Activated CD4-positive, alpha-beta T cell treated with anti-CD3 and anti-CD28 coated beads, Interleukin-2, amount 10 ng/mL, durations not matched to agents 24 days and 14 days (primary cell): Measurements from ENCODE around the gene GALM. TPM values are rescaled to one million over a fixed set of nuclear protein-coding genes. Genes with fewer than 3 reads are reported as not detected.
"Not testable (repeated sequence)": the region's sequence is repeated elsewhere in the genome, so short reads cannot be mapped to it uniquely, and the experiment has no call there.

Experiments used
- DNase-seq: peaks from one replicate; pipeline ENCODE4 v3.0.0; 2022
- H3K27ac Mint-ChIP-seq: one replicate; pipeline ENCODE4 v1.8.0; 2022; ENCODE audit warnings: mild to moderate bottlenecking, mixed read lengths
- H3K27me3 Mint-ChIP-seq: one replicate; pipeline ENCODE4 v1.8.0; 2022; ENCODE audit warnings: mixed read lengths
- H3K36me3 Mint-ChIP-seq: one replicate; pipeline ENCODE4 v1.8.0; 2022; ENCODE audit warnings: low read depth, mild to moderate bottlenecking, mixed read lengths
- H3K4me1 Mint-ChIP-seq: one replicate; pipeline ENCODE4 v1.8.0; 2021; ENCODE audit warnings: mixed read lengths
- H3K4me3 Mint-ChIP-seq: one replicate; pipeline ENCODE4 v1.8.0; 2022; ENCODE audit warnings: mild to moderate bottlenecking, moderate library complexity, mixed read lengths
- H3K9me3 Mint-ChIP-seq: one replicate; pipeline ENCODE4 v1.8.0; 2021; ENCODE audit warnings: mixed read lengths
- intact Hi-C: fragments of 100-400 bp; cut with micrococcal nuclease; formaldehyde crosslinking; loops from one replicate; pipeline ENCODE4 v1.15.1; 2023
- total RNA-seq: library from RNA; stranded (reverse); gene quantifications from 2 replicates; pipeline ENCODE4 v1.2.3, GENCODE V29; 2022

The GALM gene
- total RNA-seq, 1 donor from 2014 or later = 57.4 TPM

DNA sequence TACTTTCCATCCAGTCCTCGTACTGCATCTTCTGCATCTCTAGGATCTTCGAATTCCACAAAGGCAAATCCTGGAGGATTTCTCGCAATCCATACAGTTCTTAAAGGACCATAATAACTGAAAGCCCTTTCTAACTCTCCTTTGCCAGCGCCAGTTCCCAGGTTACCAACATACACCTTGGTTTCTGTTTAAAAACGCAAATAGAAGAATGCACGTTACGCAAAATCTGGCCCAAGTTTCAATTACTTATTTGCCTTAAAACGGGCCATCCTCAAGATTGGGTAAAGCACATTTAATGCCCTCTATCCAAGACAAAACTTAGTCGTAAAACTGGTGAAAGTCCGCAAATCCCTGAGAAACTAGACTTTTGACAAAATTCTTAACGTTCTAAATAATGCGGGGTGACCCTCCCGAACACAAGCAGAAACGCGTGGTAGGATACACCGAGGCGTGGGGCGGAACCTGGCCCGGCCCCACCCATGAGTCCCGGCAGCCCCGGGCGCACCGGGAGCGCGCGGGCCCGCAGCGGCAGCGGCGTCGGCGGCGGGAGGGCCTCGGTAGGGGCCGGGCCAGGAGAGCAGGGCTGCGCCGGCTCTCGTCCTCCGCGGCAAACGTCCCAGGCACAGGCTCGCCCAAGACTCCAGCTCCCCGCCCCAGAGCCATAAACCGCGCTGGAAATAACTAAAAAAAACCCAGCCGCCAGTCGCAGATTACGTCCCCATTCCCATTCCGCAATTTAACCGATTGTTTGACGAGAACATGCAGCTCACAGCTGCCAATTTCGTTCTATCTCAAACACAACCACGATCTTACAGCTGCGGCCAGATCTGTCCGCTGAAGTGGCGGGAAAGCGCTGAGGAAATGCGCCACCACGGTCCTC is 84.3 kb downstream of the GALM start:
- peaks cover 2% of the 10 kb centered on the region for H3K27me3 Mint-ChIP-seq

DNA sequence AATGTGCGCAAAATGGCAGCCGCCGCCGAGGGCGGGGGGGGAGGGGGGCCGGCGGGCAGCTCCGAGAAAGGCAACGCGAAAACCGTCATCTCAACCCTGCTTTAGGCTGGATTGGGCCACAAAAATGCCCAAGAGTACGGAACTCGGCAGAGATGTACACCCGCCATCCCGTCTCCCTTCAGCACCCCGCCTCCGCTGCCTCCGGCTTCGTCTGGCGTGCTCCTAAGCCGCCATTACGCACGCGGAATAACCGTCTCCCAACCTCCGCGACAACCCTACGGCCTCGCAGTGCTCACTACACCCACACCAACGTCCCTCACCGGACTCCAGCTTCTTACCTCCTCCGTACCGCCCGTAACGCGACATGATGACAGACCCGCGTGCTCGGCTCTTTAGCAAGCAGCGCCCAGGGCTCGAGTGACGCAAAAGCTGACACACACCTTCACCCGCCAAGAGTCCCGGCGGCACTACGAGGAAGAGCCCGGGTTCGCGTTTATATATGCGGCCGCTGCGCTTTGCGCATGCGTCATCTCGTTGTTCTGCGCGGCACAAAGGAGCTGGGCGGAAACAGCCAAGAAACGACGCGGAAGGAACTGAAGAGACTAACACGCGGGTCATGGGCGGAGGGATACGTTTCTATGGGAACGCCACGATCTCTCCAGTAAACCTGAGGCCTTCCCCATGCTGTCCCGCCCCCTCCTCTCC is 85.1 kb downstream of the GALM start, which contains the start of gene SRSF7:
Gene SRSF7 (minus strand): TSS at position 471 of the 705 bp plus-strand sequence. CDS start 105 bp downstream, at position 366.
- H3K36me3 Mint-ChIP-seq = peaks cover 49% of the 10 kb centered on the region
- peaks cover 47% of the 10 kb centered on the region for H3K4me1 Mint-ChIP-seq
- peak within 1 kb of the TSS; percentile 91 for H3K4me3 Mint-ChIP-seq
- H3K27ac Mint-ChIP-seq = peak within 1 kb of the TSS; percentile 98
- intact Hi-C loops = loop anchor here (1.0 to 5.0 kb wide), 6 partner anchors 9 to 374 kb away; partner anchors contain the start of genes ATL2, GEMIN6 and SOS1
- no peaks in the 10 kb centered on the region for H3K9me3 Mint-ChIP-seq
- peaks cover 2% of the 10 kb centered on the region for H3K27me3 Mint-ChIP-seq
- DNase-seq = peak; percentile 99

More for the DNA sequence above, 84.3 kb downstream of the GALM start:
- Mint-ChIP-seq H3K27ac (peak overlapping the region; percentile 98), H3K9me3 (no peaks in the 10 kb centered on the region), H3K36me3 (peaks cover 56% of the 10 kb centered on the region), H3K4me1 (peaks cover 55% of the 10 kb centered on the region), H3K4me3 (peak overlapping the region; percentile 91)
- intact Hi-C loops = loop anchor here (1.0 to 5.0 kb wide), 2 partner anchors 372 to 373 kb away; partner anchors contain the start of genes ATL2 and SOS1
- peak; percentile 88 for DNase-seq

DNA sequence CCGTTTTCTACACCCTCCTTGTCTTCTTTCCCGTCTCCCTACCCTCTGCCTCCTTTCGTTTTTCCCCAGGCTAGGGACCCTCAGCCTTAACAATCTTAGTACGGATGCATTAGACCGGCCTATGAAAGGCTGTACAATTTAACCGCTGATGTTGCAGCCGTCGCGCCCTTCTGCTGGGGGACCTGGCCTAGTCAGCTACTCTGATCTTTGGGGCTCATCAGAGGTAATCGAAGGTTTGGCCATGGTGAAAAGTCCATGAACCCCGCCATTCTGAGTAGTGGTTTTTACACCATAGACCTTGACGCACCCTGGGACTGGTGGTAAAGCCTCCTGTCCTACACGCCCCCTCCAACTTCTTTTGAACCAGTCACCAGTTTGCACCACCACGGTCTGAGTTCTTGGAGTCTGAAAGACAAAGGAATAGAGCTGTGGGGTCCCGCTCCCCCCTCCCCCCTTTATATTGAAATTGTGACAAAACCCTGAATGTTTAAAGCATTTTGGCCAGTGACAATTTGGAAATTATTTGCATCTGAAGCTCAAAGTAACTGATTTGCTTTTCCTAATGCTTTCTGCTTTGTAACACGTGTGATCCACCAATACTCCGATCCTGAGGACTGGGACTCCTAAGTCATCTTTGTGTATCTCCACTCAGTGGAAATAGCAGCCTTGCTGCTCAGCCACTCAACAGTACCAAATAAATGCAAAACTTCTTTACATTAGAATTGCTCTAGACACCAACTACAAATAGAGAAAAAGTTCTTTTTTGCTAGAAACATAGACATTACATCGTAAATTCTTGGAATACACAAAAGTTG is 85.9 kb downstream of the GALM start:
- peak overlapping the region; percentile 98 for H3K27ac Mint-ChIP-seq
- H3K4me3 Mint-ChIP-seq = peak overlapping the region; percentile 91
- intact Hi-C loops = loop anchor here (1.0 to 5.0 kb wide), 5 partner anchors 10 to 370 kb away; partner anchors contain the start of genes GEMIN6 and SOS1
- H3K9me3 Mint-ChIP-seq = no peaks in the 10 kb centered on the region
- DNase-seq = no peak
- peaks cover 42% of the 10 kb centered on the region for H3K36me3 Mint-ChIP-seq
- H3K4me1 Mint-ChIP-seq = peaks cover 39% of the 10 kb centered on the region
- H3K27me3 Mint-ChIP-seq = peaks cover 2% of the 10 kb centered on the region

DNA sequence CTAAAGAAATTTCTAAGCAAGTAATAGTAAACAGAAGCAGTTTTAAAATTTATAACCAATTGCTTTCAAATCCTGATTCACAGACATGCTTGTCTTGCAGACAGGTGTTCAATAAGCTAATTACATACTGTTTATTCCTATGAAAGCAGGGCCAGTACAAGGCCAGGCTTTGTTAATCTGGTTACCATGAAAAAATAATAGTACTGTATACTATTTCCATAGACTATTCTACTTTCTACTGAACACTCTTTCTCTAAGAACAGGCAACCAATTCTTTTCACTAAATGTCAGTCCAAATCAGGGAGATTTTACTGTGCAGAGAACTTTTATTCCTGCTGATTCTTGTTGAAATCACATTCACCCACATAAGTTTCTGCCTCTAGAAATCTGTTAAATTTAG is 88.1 kb downstream of the GALM start:
- H3K27ac Mint-ChIP-seq = peak overlapping the region; percentile 40
- DNase-seq = no peak
- H3K27me3 Mint-ChIP-seq = peaks cover 2% of the 10 kb centered on the region
- peaks cover 19% of the 10 kb centered on the region for H3K36me3 Mint-ChIP-seq
- H3K4me1 Mint-ChIP-seq = peaks cover 20% of the 10 kb centered on the region
- intact Hi-C loops = loop anchor here (5.0 kb wide), 1 partner anchor 368 kb away; the partner anchor contains the start of gene SOS1
- peak overlapping the region; percentile 55 for H3K4me3 Mint-ChIP-seq
- H3K9me3 Mint-ChIP-seq = no peaks in the 10 kb centered on the region

DNA sequence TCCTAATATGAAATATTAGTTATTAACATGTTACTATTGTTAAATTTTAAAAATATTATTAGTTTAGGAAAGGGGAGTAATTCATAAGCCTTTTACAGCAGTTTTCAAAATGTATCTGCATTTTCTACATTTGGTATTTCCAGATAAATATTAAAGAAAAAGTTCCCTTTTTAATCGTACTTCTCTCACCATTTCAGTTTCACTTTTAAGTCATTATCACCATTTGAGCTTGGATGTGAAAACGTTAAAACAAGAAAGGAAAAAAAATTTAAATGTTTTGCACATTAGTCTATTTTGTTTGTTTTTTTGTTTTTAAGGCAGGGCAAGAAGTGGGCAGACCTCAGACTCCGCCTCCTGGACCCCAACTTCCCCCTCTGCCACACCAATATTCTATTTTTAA is 88.6 kb downstream of the GALM start:
- Mint-ChIP-seq H3K27me3 (peaks cover 2% of the 10 kb centered on the region), H3K9me3 (no peaks in the 10 kb centered on the region), H3K4me3 (peak overlapping the region; percentile 59), H3K27ac (no peak overlapping the region), H3K4me1 (peaks cover 18% of the 10 kb centered on the region), H3K36me3 (peaks cover 15% of the 10 kb centered on the region)
- DNase-seq = no peak
- intact Hi-C loops = loop anchor here (5.0 kb wide), 1 partner anchor 368 kb away; the partner anchor contains the start of gene SOS1

DNA sequence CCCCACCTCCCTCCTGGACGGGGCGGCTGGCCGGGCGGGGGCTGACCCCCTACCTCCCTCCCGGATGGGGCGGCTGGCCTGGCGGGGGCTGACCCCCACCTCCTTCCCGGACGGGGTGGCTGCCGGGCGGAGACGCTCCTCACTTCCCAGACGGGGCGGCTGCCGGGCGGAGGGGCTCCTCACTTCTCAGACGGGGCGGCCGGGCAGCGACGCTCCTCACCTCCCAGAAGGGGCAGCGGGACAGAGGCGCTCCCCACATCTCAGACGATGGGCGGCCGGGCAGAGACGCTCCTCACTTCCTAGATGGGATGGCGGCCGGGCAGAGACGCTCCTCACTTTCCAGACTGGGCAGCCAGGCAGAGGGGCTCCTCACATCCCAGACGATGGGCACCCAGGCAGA is 90.0 kb downstream of the GALM start:
- H3K9me3 Mint-ChIP-seq, H3K27ac Mint-ChIP-seq, DNase-seq, intact Hi-C loops, H3K27me3 Mint-ChIP-seq, H3K36me3 Mint-ChIP-seq, H3K4me3 Mint-ChIP-seq: not testable (repeated sequence)
- peaks cover 15% of the 10 kb centered on the region for H3K4me1 Mint-ChIP-seq

DNA sequence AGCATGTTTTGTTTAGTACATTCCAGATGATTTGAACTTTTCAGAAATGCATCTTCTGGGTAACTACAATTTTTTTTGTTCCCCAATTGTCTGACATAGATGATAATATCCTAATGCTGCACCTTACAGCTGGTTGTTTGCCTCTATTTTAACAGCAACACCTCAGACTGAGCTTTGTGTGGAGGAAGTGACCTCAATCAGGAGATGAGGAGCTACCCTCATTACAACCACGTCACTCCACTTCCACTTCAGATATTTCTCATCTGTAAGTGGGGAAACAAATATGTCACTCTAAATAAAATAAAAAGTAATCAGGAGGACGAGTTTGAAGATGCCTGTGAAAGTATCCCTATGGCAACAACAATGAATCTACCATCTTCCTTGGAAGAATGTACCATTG is 97.3 kb downstream of the GALM start:
- Mint-ChIP-seq H3K27ac (no peak overlapping the region), H3K27me3 (no peaks in the 10 kb centered on the region), H3K4me1 (peaks cover 3% of the 10 kb centered on the region), H3K4me3 (no peak overlapping the region), H3K9me3 (no peaks in the 10 kb centered on the region), H3K36me3 (no peaks in the 10 kb centered on the region)
- intact Hi-C loops = loop anchor here (1.0 kb wide), 1 partner anchor 12 kb away; the partner anchor contains the start of gene SRSF7
- peak; percentile 69 for DNase-seq

DNA sequence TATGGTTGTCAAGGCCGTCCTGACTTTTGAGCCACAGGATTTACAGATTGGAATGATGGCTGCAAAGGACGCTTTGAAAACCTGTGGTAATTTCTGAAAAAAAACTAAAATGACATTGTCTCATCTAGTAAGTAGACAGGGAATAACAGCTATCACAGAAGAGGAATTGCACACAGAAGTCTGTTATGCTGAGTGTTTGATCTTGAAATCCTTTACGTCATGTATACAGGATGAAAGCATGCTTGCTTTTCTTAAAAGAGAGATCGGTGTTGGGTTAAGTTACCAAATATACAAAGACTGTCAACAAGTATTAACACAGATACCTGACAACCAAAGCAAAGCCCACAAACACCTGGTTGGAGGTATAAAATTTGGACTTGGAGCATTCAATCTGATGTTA is 97.8 kb downstream of the GALM start:
- Mint-ChIP-seq H3K27me3 (no peaks in the 10 kb centered on the region), H3K27ac (no peak overlapping the region), H3K4me1 (peaks cover 3% of the 10 kb centered on the region), H3K4me3 (no peak overlapping the region), H3K9me3 (no peaks in the 10 kb centered on the region), H3K36me3 (no peaks in the 10 kb centered on the region)
- intact Hi-C loops = loop anchor here (1.0 kb wide), 1 partner anchor 12 kb away; the partner anchor contains the start of gene SRSF7
- DNase-seq = no peak

DNA sequence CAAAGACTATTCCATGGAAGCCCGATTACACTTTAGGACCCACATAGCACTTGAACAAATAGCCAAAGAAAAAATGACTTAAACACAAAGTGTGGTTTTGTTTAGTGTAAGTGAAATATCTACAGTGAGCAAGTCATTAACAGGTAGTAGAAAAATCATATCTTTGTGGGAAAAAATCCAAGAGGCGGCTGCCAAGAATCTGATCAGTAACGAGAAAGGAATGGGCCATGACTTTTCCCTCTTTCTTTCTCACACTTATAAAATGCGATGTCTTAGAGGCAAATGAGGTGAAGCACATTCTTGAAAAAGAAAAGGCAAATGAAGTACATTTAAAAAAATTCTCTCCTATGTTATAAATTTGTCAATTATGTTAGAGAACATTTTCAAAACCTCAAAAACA is 99.2 kb downstream of the GALM start:
- no peak overlapping the region for H3K27ac Mint-ChIP-seq
- intact Hi-C loops = no loop called here
- no peaks in the 10 kb centered on the region for H3K36me3 Mint-ChIP-seq
- no peak for DNase-seq
- H3K27me3 Mint-ChIP-seq = no peaks in the 10 kb centered on the region
- peaks cover 3% of the 10 kb centered on the region for H3K4me1 Mint-ChIP-seq
- H3K9me3 Mint-ChIP-seq = no peaks in the 10 kb centered on the region
- H3K4me3 Mint-ChIP-seq = no peak overlapping the region

DNA sequence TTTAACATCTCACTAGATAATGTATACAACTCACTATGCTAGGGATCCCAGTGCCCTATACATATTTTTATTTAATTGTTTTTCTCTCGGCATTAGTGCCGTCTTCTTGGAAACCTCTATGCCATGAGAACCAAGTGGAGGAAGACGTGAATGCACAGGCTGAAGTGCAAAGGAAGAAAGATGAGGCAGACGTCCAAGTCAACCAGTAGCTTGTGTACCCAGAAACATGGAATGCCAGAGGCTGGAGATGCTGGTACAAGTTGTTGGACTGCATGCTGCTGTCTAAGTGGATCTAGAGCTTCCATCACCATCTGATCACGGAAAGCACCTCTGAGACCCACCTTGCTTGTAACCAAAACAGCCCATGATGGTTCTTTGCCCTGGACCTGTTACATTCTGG is 99.6 kb downstream of the GALM start:
- no peak for DNase-seq
- no peaks in the 10 kb centered on the region for H3K27me3 Mint-ChIP-seq
- H3K4me1 Mint-ChIP-seq = peaks cover 3% of the 10 kb centered on the region
- H3K9me3 Mint-ChIP-seq = no peaks in the 10 kb centered on the region
- H3K4me3 Mint-ChIP-seq = no peak overlapping the region
- H3K27ac Mint-ChIP-seq = no peak overlapping the region
- intact Hi-C loops = no loop called here
- H3K36me3 Mint-ChIP-seq = no peaks in the 10 kb centered on the region

DNA sequence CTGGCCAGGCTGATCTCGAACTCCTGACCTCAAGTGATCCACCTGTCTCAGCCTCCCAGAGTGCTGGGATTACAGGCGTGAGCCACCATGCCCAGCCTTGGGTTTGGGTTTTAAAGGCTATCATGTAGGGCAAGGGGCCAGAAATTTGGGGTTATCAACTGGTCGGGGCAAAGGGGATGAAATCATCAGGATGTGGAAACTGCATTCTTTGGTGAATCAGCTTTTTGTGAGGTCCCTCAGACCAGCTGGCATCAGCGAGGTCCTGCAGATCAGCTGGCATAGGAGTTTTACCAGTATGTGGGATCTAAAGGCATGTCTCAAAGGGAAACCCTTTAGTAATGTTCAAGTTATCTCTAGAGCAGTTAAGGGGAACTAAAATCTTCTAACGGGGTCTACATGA is 105.7 kb downstream of the GALM start:
- intact Hi-C loops = no loop called here
- H3K27ac Mint-ChIP-seq = no peak overlapping the region
- no peaks in the 10 kb centered on the region for H3K36me3 Mint-ChIP-seq
- no peaks in the 10 kb centered on the region for H3K9me3 Mint-ChIP-seq
- peaks cover 20% of the 10 kb centered on the region for H3K27me3 Mint-ChIP-seq
- no peak for DNase-seq
- H3K4me1 Mint-ChIP-seq = peaks cover 4% of the 10 kb centered on the region
- H3K4me3 Mint-ChIP-seq = no peak overlapping the region

DNA sequence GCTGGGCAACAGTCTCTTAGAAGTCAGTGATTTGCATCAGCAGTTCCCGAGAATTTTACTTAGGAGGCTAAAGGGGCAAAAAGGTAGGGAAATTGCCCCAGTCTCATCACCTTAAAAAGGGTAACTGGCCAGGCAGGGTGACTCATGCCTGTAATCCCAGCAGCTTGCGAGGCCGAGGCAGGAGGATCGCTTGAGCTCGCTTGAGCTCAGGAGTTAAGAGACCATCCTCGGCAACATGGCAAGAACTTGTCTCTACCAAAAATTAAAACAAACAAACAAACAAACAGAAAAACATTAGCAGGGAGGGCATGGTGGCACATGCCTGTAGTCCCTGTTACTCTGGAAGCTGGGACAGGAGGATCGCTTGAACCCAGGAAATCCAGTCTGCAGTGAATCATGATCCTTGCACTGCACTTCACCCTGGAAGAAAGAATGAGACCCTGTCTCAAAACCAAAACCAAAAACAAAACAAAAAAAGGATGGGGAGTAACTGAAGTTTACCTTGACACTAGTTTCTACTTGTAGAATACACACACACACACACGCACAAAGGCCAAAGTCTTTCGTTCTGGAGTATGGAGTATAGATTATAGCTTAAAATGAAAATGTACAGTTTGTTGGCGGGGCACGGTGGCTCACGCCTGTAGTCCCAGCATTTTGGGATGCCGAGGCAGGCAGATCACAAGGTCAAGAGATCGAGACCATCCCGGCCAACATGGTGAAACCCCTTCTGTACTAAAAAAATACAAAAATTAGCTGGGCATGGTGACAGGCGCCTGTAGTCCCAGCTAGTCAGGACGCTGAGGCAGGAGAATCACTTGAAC is 109.4 kb downstream of the GALM start:
- H3K4me1 Mint-ChIP-seq = peaks cover 13% of the 10 kb centered on the region
- H3K27me3 Mint-ChIP-seq = peaks cover 20% of the 10 kb centered on the region
- intact Hi-C loops = no loop called here
- H3K4me3 Mint-ChIP-seq = no peak overlapping the region
- no peaks in the 10 kb centered on the region for H3K9me3 Mint-ChIP-seq
- no peak overlapping the region for H3K27ac Mint-ChIP-seq
- peaks cover 6% of the 10 kb centered on the region for H3K36me3 Mint-ChIP-seq
- no peak for DNase-seq

DNA sequence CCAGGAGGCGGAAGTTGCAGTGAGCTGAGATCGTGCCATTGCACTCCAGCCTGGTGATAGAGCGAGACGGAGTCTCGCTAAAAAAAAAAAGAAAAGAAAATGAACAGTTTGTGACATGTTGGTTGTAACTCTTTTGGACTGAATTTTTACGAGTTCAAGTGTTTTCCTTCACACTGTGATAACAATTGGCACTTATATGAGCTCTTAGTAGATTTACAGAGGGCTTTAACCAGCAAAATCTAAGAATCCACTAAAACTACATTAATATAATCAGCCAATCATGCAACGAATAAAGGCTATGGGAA is 110.0 kb downstream of the GALM start:
- peak overlapping the region; percentile 59 for H3K4me3 Mint-ChIP-seq
- peaks cover 18% of the 10 kb centered on the region for H3K27me3 Mint-ChIP-seq
- no peak overlapping the region for H3K27ac Mint-ChIP-seq
- H3K9me3 Mint-ChIP-seq = no peaks in the 10 kb centered on the region
- H3K36me3 Mint-ChIP-seq = peaks cover 6% of the 10 kb centered on the region
- intact Hi-C loops = no loop called here
- no peak for DNase-seq
- peaks cover 13% of the 10 kb centered on the region for H3K4me1 Mint-ChIP-seq
